Embryonic facial prominence (tissue), 1 donor: ENCODE measurements around the gene SLC35F1.

ENCODE experiments used
- DNase-seq: peaks from one replicate; pipeline ENCODE4 v3.0.0-alpha.2; 2016; ENCODE audit errors: extremely low spot score

The SLC35F1 gene

GRCh38 chr6:118122801-118123200 is 215.7 kb downstream of the SLC35F1 start:
- DNase-seq, result no peak

GRCh38 chr6:118123503-118124037 is 216.5 kb downstream of the SLC35F1 start:
- DNase-seq, result no peak

DNA sequence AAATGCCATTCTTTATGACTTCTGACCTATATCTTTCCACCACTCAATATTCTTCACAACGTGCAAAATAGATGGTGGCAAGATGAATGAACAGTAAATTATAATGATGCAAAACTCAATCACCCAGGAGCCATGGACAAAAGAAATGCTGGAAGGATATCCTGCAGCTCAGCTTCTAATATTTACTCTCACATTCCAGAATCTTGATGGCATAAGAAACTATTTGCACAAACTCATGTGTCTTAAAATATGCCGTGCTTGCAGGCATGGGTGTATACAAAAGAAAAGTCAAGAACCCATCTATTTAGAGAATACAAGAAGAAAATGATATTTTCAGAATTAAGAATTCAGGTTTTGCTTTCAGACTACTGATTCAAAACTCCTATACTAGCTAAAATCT is 217.8 kb downstream of the SLC35F1 start:
- DNase-seq, result no peak

GRCh38 chr6:118128755-118129154 is 221.7 kb downstream of the SLC35F1 start:
- no peak for DNase-seq

DNA sequence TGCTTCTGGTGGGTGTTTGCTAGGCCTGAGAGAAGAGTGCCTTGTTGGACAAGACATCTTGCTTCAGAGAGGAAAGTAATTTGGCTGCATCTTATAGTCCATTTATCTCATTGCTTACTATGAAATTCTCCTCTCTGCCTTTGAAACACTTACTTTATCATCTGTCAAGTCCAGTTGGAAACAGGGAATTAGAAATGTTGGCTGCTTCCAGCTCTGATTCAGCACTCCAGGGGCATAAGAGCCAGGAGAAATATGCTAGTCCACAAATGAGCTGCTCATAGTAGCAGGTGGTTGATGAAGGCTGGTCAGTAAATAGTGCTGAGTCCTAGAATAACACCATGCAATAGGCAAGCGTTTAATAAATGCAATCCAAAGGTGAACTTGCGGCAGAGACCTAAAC is 227.1 kb downstream of the SLC35F1 start:
- DNase-seq, result no peak

GRCh38 chr6:118134736-118135135 is 227.7 kb downstream of the SLC35F1 start:
- no peak for DNase-seq

- no peak for DNase-seq
Measured at GRCh38 chr6:118135371-118135770, 228.3 kb downstream of the SLC35F1 start.

GRCh38 chr6:118141211-118141610 is 234.1 kb downstream of the SLC35F1 start:
- DNase-seq, result no peak

DNA sequence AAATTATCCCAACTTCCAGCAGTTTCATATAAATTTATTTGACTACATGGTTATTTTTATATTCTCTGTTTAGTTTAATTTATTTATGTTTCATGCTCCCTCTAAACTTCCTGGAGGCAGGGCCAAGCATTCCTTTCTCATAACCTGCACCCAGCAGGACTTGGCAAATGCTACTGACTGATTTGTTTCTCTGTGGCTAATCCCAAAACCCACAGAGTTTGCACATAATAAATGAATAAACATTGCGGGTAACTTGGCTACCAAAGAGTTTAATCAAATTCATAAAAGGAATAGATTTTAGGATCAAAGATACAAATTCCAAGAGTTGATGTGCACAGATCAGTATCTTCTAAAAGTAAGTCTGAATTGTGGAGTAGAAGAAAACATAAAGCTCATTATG is 239.5 kb downstream of the SLC35F1 start:
- no peak for DNase-seq

- no peak for DNase-seq
Measured at GRCh38 chr6:118147511-118147910, 240.4 kb downstream of the SLC35F1 start.

- DNase-seq, result no peak
Measured at GRCh38 chr6:118148561-118148960, 241.5 kb downstream of the SLC35F1 start.

- DNase-seq, result no peak
Measured at GRCh38 chr6:118152524-118152923, 245.5 kb downstream of the SLC35F1 start.

- no peak for DNase-seq
Measured at GRCh38 chr6:118161343-118161742, 254.3 kb downstream of the SLC35F1 start.

GRCh38 chr6:118163542-118163941 is 256.5 kb downstream of the SLC35F1 start:
- DNase-seq, result no peak

DNA sequence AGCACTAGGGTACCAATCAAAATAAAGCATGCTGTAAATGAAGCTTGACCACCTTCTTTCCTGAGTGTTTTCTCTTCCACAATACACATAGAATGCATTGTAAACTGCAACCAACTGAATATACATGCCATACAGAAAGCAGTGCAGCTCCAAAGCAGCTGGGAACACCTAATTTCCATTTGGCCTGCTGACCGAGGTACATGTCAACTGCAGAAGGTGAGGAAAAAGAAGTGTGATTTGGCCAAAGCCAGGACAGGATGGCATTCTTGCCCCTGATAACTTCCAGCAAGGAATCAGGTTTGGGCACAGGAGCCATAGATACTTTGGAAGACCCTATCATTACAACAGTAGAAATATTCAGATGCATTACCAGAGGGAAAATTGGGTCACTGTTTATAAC is 258.4 kb downstream of the SLC35F1 start:
- DNase-seq, result no peak

- no peak for DNase-seq
Measured at GRCh38 chr6:118168421-118168820, 261.4 kb downstream of the SLC35F1 start.

- DNase-seq, result no peak
Measured at GRCh38 chr6:118171852-118172251, 264.8 kb downstream of the SLC35F1 start.

GRCh38 chr6:118174071-118174470 is 267.0 kb downstream of the SLC35F1 start:
- no peak for DNase-seq

- DNase-seq, result no peak
Measured at GRCh38 chr6:118177720-118178119, 270.7 kb downstream of the SLC35F1 start.

GRCh38 chr6:118179048-118179447 is 272.0 kb downstream of the SLC35F1 start:
- DNase-seq, result no peak

- DNase-seq, result no peak
Measured at GRCh38 chr6:118186672-118187567, 279.9 kb downstream of the SLC35F1 start.

GRCh38 chr6:118187568-118188164 is 280.6 kb downstream of the SLC35F1 start:
- DNase-seq, result no peak

DNA sequence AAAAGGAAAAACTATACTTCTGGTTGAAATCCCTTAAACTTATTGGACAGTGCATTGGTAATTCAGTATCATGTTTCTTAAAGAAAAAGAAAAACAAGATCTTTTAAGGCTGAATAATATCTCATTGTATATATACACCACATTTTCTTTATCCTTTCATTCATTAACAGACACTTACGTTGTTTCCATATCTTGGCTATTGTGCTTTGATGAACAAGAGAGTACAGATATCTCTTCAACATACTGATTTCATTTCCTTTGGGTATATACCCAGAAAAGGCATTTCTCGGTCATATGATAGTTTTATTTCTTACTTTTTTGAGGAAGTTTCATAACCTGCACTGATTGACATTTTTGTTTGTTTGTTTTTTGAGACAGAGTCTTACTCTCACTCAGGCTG is 281.5 kb downstream of the SLC35F1 start:
- DNase-seq, result no peak
